Measurements from ENCODE around the gene SOX6. TPM values are rescaled to one million over a fixed set of nuclear protein-coding genes. Genes with fewer than 3 reads are reported as not detected.

SOX6 gene
- polyA plus RNA-seq, 3 donors: 19.5 to 22.4 (median 20.9) TPM

- DNase-seq (ENCODE audit: low read depth in 3 of 3, low spot score in 2 of 3): no peak
Observed at GRCh38 chr11:16365581-16366228, 9.4 kb upstream of the SOX6 start.

- DNase-seq (ENCODE audit: low read depth in 3 of 3, low spot score in 2 of 3): no peak
Observed at GRCh38 chr11:16364254-16364653, 7.9 kb upstream of the SOX6 start.

- no peak for DNase-seq (ENCODE audit: low read depth in 3 of 3, low spot score in 2 of 3)
Observed at GRCh38 chr11:16363706-16364105, 7.4 kb upstream of the SOX6 start.

- peak in 1 of 3 donors; percentile 16 for DNase-seq (ENCODE audit: low read depth in 3 of 3, low spot score in 2 of 3)
Observed at GRCh38 chr11:16361108-16361865, 4.9 kb upstream of the SOX6 start.

GRCh38 chr11:16359369-16359768 is 3.0 kb upstream of the SOX6 start:
- no peak for DNase-seq (ENCODE audit: low read depth in 3 of 3, low spot score in 2 of 3)

- no peak for DNase-seq (ENCODE audit: low read depth in 3 of 3, low spot score in 2 of 3)
Observed at GRCh38 chr11:16358726-16359125, 2.4 kb upstream of the SOX6 start.

- DNase-seq (ENCODE audit: low read depth in 3 of 3, low spot score in 2 of 3): no peak
Observed at GRCh38 chr11:16357775-16358174, 1.4 kb upstream of the SOX6 start.

- DNase-seq (ENCODE audit: low read depth in 3 of 3, low spot score in 2 of 3): no peak
Observed at GRCh38 chr11:16356761-16357393, 531 bp upstream of the SOX6 start.

- DNase-seq (ENCODE audit: low read depth in 3 of 3, low spot score in 2 of 3): no peak
Observed at GRCh38 chr11:16352707-16353106, 3.6 kb downstream of the SOX6 start.

GRCh38 chr11:16350125-16350524 is 6.2 kb downstream of the SOX6 start:
- DNase-seq (ENCODE audit: low read depth in 3 of 3, low spot score in 2 of 3): no peak

- no peak for DNase-seq (ENCODE audit: low read depth in 3 of 3, low spot score in 2 of 3)
Observed at GRCh38 chr11:16347928-16348685, 8.2 kb downstream of the SOX6 start.

- DNase-seq (ENCODE audit: low read depth in 3 of 3, low spot score in 2 of 3): no peak
Observed at GRCh38 chr11:16346975-16347374, 9.4 kb downstream of the SOX6 start.

- no peak for DNase-seq (ENCODE audit: low read depth in 3 of 3, low spot score in 2 of 3)
Observed at GRCh38 chr11:16341853-16342252, 14.5 kb downstream of the SOX6 start.

GRCh38 chr11:16338393-16338792 is 18.0 kb downstream of the SOX6 start:
- DNase-seq (ENCODE audit: low read depth in 3 of 3, low spot score in 2 of 3): no peak

GRCh38 chr11:16337421-16338213 is 18.7 kb downstream of the SOX6 start:
- DNase-seq (ENCODE audit: low read depth in 3 of 3, low spot score in 2 of 3): no peak

GRCh38 chr11:16336721-16337120 is 19.6 kb downstream of the SOX6 start:
- no peak for DNase-seq (ENCODE audit: low read depth in 3 of 3, low spot score in 2 of 3)

GRCh38 chr11:16336204-16336603 is 20.1 kb downstream of the SOX6 start:
- DNase-seq (ENCODE audit: low read depth in 3 of 3, low spot score in 2 of 3): no peak

GRCh38 chr11:16335236-16335962 is 20.9 kb downstream of the SOX6 start:
- no peak for DNase-seq (ENCODE audit: low read depth in 3 of 3, low spot score in 2 of 3)

GRCh38 chr11:16326679-16327297 is 29.6 kb downstream of the SOX6 start:
- no peak for DNase-seq (ENCODE audit: low read depth in 3 of 3, low spot score in 2 of 3)
